H1 (cell line): ENCODE measurements around the gene ENPP5. TPM values are rescaled to one million over a fixed set of nuclear protein-coding genes. Genes with fewer than 3 reads are reported as not detected.

Experiments
- ASH2L ChIP-seq: fragments of 200-600, 300-600 bp; sonication (generic); IDR thresholded peaks from one replicate; pipeline ENCODE4 v1.7.1; 2017; ENCODE audit warnings: low read length
- CEBPB ChIP-seq: IDR thresholded peaks from 2 replicates; pipeline ENCODE4 v1.6.1; 2012; ENCODE audit warnings: low read depth, low read length
- polyA plus RNA-seq, 7 experiments: library from polyadenylated mRNA; depleted of rRNA in 3 of 7; stranded (reverse) in 5 of 7; unstranded in 2 of 7; fragments of >200 nt in 5 of 7; fragments of 200-250 nt in 2 of 7; gene quantifications; 1 replicate in 5 of 7; 2 replicates in 1 of 7; 4 replicates in 1 of 7; pipeline versions ENCODE4 v1.2.1 to v1.2.3, GENCODE V29; 2011 to 2013; ENCODE audit warnings: missing spikeins in 2 of 7, mixed read lengths in 2 of 7
- total RNA-seq: library from RNA; stranded (reverse); fragmentation: NEBNext Ultra II Directional; extraction: Animal tissue kit (Norgen Biotek cat#: 25700); gene quantifications from 2 replicates; pipeline ENCODE4 v1.2.1, GENCODE V29; 2021
- TF ChIP-seq, protein P1 (sequence below): IDR thresholded peaks from 2 replicates; pipeline ENCODE4 v1.6.1; 2011; ENCODE audit warnings: low read depth, mild to moderate bottlenecking, low read length; ENCODE audit not compliant: insufficient read depth
- TF ChIP-seq, protein P2 (sequence below): fragments of 300-600 bp; sonication (generic); IDR thresholded peaks from 2 replicates; pipeline ENCODE4 v1.7.1; 2012; ENCODE audit warnings: low read length, moderate library complexity, mild to moderate bottlenecking, inconsistent platforms; ENCODE audit not compliant: insufficient replicate concordance

Gene ENPP5
- total and polyA plus RNA-seq, 2 of the 8 experiments (the other 6 are each of a cell fraction or from before 2014, with no cell fraction given) = 5.1 to 7.6 TPM

DNA sequence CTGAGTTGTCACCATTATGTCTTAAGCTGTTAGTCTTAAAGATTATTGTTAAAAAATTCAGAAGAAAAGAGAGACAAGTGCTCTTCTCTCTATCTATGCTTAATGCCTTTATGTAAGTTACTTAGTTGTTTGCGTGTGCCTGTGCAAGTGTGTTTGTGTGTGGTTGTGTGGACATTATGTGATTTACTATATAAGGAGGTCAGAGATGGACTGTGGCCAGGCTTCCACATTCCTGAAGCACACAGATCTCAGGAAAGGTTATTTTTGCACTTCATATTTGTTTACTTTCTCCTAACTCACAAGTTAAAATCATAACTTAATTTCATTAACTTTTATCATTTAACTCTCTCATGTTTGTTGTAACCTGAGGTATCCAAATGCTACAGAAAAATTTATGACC, 26.5 kb downstream of the ENPP5 start (continued):
- TF ChIP-seq, protein P1, sequence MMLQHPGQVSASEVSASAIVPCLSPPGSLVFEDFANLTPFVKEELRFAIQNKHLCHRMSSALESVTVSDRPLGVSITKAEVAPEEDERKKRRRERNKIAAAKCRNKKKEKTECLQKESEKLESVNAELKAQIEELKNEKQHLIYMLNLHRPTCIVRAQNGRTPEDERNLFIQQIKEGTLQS = no peak
- TF ChIP-seq, protein P2, sequence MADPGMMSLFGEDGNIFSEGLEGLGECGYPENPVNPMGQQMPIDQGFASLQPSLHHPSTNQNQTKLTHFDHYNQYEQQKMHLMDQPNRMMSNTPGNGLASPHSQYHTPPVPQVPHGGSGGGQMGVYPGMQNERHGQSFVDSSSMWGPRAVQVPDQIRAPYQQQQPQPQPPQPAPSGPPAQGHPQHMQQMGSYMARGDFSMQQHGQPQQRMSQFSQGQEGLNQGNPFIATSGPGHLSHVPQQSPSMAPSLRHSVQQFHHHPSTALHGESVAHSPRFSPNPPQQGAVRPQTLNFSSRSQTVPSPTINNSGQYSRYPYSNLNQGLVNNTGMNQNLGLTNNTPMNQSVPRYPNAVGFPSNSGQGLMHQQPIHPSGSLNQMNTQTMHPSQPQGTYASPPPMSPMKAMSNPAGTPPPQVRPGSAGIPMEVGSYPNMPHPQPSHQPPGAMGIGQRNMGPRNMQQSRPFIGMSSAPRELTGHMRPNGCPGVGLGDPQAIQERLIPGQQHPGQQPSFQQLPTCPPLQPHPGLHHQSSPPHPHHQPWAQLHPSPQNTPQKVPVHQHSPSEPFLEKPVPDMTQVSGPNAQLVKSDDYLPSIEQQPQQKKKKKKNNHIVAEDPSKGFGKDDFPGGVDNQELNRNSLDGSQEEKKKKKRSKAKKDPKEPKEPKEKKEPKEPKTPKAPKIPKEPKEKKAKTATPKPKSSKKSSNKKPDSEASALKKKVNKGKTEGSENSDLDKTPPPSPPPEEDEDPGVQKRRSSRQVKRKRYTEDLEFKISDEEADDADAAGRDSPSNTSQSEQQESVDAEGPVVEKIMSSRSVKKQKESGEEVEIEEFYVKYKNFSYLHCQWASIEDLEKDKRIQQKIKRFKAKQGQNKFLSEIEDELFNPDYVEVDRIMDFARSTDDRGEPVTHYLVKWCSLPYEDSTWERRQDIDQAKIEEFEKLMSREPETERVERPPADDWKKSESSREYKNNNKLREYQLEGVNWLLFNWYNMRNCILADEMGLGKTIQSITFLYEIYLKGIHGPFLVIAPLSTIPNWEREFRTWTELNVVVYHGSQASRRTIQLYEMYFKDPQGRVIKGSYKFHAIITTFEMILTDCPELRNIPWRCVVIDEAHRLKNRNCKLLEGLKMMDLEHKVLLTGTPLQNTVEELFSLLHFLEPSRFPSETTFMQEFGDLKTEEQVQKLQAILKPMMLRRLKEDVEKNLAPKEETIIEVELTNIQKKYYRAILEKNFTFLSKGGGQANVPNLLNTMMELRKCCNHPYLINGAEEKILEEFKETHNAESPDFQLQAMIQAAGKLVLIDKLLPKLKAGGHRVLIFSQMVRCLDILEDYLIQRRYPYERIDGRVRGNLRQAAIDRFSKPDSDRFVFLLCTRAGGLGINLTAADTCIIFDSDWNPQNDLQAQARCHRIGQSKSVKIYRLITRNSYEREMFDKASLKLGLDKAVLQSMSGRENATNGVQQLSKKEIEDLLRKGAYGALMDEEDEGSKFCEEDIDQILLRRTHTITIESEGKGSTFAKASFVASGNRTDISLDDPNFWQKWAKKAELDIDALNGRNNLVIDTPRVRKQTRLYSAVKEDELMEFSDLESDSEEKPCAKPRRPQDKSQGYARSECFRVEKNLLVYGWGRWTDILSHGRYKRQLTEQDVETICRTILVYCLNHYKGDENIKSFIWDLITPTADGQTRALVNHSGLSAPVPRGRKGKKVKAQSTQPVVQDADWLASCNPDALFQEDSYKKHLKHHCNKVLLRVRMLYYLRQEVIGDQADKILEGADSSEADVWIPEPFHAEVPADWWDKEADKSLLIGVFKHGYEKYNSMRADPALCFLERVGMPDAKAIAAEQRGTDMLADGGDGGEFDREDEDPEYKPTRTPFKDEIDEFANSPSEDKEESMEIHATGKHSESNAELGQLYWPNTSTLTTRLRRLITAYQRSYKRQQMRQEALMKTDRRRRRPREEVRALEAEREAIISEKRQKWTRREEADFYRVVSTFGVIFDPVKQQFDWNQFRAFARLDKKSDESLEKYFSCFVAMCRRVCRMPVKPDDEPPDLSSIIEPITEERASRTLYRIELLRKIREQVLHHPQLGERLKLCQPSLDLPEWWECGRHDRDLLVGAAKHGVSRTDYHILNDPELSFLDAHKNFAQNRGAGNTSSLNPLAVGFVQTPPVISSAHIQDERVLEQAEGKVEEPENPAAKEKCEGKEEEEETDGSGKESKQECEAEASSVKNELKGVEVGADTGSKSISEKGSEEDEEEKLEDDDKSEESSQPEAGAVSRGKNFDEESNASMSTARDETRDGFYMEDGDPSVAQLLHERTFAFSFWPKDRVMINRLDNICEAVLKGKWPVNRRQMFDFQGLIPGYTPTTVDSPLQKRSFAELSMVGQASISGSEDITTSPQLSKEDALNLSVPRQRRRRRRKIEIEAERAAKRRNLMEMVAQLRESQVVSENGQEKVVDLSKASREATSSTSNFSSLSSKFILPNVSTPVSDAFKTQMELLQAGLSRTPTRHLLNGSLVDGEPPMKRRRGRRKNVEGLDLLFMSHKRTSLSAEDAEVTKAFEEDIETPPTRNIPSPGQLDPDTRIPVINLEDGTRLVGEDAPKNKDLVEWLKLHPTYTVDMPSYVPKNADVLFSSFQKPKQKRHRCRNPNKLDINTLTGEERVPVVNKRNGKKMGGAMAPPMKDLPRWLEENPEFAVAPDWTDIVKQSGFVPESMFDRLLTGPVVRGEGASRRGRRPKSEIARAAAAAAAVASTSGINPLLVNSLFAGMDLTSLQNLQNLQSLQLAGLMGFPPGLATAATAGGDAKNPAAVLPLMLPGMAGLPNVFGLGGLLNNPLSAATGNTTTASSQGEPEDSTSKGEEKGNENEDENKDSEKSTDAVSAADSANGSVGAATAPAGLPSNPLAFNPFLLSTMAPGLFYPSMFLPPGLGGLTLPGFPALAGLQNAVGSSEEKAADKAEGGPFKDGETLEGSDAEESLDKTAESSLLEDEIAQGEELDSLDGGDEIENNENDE = no peak
- TF ChIP-seq CEBPB = no peak
- TF ChIP-seq ASH2L = no peak
